H1 (cell line): Measurements from ENCODE around the gene DOLK. TPM values are rescaled to one million over a fixed set of nuclear protein-coding genes. Genes with fewer than 3 reads are reported as not detected.

ENCODE experiments used
- EP300 ChIP-seq, 2 experiments: IDR thresholded peaks; 1 replicate in 1 of 2; 2 replicates in 1 of 2; pipeline ENCODE4 v1.6.1; 2011 to 2012; ENCODE audit warnings: low read depth in 2 of 2, low read length in 2 of 2, mild to moderate bottlenecking in 2 of 2, borderline replicate concordance in 1 of 2, inconsistent platforms in 1 of 2, moderate library complexity in 1 of 2
- RBBP5 ChIP-seq: IDR thresholded peaks from 2 replicates; pipeline ENCODE4 v1.7.1; 2012; ENCODE audit warnings: low read depth, mild to moderate bottlenecking, inconsistent platforms, low read length, moderate library complexity, borderline replicate concordance
- TBP ChIP-seq: IDR thresholded peaks from 2 replicates; pipeline ENCODE4 v1.6.1; 2011; ENCODE audit warnings: low read depth, low read length, improper control_type of control experiment
- polyA plus RNA-seq, 7 experiments: library from polyadenylated mRNA; depleted of rRNA in 3 of 7; stranded (reverse) in 5 of 7; unstranded in 2 of 7; fragments of >200 nt in 5 of 7; fragments of 200-250 nt in 2 of 7; gene quantifications; 1 replicate in 5 of 7; 2 replicates in 1 of 7; 4 replicates in 1 of 7; pipeline versions ENCODE4 v1.2.1 to v1.2.3, GENCODE V29; 2011 to 2013; ENCODE audit warnings: missing spikeins in 2 of 7, mixed read lengths in 2 of 7
- total RNA-seq: library from RNA; stranded (reverse); fragmentation: NEBNext Ultra II Directional; extraction: Animal tissue kit (Norgen Biotek cat#: 25700); gene quantifications from 2 replicates; pipeline ENCODE4 v1.2.1, GENCODE V29; 2021

DOLK gene
- total and polyA plus RNA-seq, 2 of the 8 experiments (the other 6 are each of a cell fraction or from before 2014, with no cell fraction given), result 17.2 to 44.3 TPM

DNA sequence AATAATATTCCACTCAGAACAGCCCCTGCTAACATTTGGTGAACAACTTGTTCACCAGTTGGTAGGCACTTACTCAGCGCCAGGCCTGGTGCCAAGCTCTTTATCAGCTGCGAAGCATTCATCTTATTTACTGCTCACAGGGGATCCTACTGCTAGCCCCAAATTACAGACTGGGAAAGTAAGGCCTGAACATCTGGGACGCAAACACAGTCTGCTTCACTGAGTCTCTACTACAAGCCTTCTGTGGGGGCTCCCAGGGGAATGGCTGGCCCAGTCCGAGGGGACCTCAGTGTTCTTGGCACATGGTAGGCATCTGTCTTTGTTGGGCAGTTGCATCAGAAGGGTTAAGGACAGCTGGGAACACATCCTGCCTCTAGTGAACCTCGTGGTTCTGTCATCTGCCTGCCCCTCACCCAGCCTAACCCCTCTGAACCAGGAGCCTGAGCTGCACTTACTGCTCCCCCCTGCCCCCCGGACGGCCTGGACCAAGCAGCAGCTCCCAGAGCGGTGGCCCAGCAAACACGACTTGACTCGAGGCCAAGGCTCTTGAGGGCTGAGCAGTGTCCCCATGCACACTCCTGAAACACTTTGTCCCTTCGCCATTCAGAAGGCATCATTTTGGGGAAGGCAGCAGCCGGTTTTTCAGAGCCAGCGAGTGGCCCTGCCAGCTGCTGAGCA, 26.9 kb downstream of the DOLK start, which contains the start of gene PHYHD1 (continued):
- TF ChIP-seq RBBP5 (no peak), TBP (no peak), EP300 (IDR thresholded peaks at IDR 0.05; ENCODE audit: borderline replicate concordance in 1 of 2, low read depth in 2 of 2, low read length in 2 of 2) (no peak)
